Measurements from ENCODE around the gene ASB5.

DNA sequence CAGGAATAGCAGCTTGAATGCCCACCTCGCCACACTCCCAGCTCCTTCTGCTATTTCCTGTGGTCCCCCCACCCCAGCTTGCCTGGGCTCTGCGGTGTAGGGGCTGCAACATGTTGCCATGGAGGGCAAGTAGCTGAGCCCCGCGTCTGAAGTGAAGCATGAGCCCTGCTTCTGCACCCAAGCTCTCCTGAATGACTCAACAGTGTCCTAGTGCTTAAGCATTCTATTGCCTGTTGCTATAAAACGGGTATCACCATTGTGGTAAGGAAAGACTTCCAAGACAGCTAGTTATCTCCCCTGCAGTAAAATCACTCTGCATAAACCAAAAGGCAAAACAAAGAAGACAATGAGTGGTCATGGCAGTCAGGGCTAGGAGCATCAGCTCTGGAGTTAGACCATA is 42.3 kb downstream of the ASB5 start:
- TF ChIP-seq GATA2 (IDR thresholded peaks at IDR 0.05; ENCODE audit: low read depth, low read length) (no peak), GATA3 (IDR thresholded peaks at IDR 0.05; ENCODE audit: low read depth, low read length) (no peak)
